ENCODE results near the gene CMYA5. TPM values are rescaled to one million over a fixed set of nuclear protein-coding genes. Genes with fewer than 3 reads are reported as not detected.

CMYA5 gene
- total RNA-seq (10 to 100 TPM in 1 of 2 donors, under 1 TPM in 1; 0.80 to 12.3 TPM), polyA plus RNA-seq (under 1 TPM; 0.29 to 0.65 TPM)
- long read RNA-seq, donor 1, result 0 reads
- long read RNA-seq, donor 2, result 0 reads
- long read RNA-seq, donor 3, result 0 reads
- long read RNA-seq, donor 4, result 0 reads
- long read RNA-seq, donor 5, result 0 reads

DNA sequence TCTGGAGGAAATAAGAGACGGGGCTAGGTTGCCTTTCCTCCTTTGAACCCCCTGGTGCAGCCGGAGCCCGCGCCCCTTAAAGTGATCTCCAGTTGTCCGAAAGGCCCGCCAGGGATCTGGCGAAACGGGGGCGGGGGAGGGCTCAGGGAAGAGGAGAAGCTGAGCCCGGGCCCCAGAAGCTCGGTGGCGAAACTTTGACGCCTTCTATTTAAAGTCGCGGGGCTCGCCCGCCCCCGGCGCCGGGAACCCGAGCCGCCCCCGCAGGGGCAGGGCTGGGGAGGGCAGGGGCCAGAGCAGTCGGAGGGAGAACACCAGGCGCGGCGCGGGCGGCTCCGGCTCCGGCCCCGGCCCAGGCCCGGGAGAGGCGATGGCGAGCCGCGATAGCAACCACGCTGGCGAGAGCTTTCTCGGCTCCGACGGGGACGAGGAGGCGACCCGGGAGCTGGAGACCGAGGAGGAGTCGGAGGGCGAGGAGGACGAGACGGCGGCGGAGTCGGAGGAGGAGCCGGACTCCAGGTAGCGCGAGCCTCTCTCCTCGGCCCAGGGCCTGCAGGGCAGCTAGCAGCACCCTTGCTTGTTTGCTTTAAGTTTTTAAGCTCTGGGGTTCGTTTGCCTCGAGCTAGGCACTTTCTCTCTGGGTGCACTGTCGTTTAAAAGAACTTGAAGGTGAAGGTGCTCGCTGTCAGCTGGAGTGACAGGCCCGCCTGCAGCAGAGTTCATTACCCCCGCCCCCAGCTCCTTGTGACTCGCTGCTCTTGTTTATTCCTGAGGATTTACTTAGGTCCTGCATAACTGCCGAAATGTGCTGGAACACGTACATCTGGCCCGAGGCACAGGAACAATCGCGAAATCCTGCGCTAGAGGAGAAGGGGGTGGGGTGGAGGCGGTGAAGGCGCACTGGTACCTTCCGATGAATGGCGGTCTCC, at the start of gene CMYA5:
Gene CMYA5, plus strand, starts transcription at position 296 of the 926 bp plus-strand sequence. Its CDS starts 72 bp downstream, at position 368.
- peak; percentile 37 for ATAC-seq (ENCODE audit: insufficient read depth, low FRiP score)
- Histone ChIP-seq H3K4me3 (peak within 1 kb of the TSS; percentile 40), H3K9me3 (ENCODE audit: control insufficient read depth in 4 of 4, insufficient read depth in 3 of 4, low read length in 3 of 4) (no peaks in the 10 kb centered on the region), H3K27me3 (ENCODE audit: control insufficient read depth in 3 of 3, insufficient read depth in 3 of 3, low read length in 2 of 3) (no peaks in the 10 kb centered on the region), H3K27ac (ENCODE audit: low read depth in 1 of 2, low read length in 1 of 2) (peak within 1 kb of the TSS; percentile 6 to 96), H3K9ac (ENCODE audit: insufficient read depth in 1 of 2, low read length in 2 of 2) (peak within 1 kb of the TSS; percentile 17 to 77), H3K4me1 (ENCODE audit: control insufficient read depth in 5 of 5, insufficient read depth in 5 of 5, low read length in 5 of 5) (peaks cover 0 to 11% (median 0%) of the 10 kb centered on the region in 5 donors), H3K36me3 (ENCODE audit: control insufficient read depth in 4 of 4, insufficient read depth in 4 of 4, low read length in 4 of 4) (peaks cover 0 to 4% (median 4%) of the 10 kb centered on the region in 4 donors)
- WGBS, 2 donors, result 42 to 51% methylated on average over 74 of the region's 74 CpGs
- TF ChIP-seq, protein P1, sequence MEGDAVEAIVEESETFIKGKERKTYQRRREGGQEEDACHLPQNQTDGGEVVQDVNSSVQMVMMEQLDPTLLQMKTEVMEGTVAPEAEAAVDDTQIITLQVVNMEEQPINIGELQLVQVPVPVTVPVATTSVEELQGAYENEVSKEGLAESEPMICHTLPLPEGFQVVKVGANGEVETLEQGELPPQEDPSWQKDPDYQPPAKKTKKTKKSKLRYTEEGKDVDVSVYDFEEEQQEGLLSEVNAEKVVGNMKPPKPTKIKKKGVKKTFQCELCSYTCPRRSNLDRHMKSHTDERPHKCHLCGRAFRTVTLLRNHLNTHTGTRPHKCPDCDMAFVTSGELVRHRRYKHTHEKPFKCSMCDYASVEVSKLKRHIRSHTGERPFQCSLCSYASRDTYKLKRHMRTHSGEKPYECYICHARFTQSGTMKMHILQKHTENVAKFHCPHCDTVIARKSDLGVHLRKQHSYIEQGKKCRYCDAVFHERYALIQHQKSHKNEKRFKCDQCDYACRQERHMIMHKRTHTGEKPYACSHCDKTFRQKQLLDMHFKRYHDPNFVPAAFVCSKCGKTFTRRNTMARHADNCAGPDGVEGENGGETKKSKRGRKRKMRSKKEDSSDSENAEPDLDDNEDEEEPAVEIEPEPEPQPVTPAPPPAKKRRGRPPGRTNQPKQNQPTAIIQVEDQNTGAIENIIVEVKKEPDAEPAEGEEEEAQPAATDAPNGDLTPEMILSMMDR (IDR thresholded peaks at IDR 0.05; ENCODE audit: control extremely low read depth, extremely low read depth), result no peak
- peak; percentile 54 to 72 (median 63) for DNase-seq

DNA sequence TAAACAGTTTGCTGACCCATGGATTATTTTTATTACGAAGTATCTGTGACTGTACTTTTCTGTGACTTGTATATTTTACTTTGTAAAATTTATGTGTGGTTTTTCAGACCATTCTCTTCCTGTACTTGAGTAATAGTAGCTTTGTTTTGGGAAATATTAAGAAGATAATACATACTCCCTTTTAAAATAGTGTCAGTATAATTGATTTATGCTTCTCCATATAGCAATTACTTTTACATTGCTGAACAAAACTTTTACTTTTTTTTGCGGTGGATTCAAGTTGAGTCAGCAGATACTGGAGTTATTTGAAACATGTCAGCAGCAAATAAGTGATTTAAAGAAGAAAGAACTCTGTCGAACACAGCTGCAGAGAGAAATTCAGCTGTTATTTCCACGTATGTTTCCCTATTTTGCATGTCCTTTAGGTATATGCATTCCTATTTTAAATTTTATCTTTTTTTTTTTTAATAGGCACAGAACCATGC, 49.0 kb upstream of the CMYA5 start:
- ATAC-seq (ENCODE audit: insufficient read depth, low FRiP score), result no peak
- WGBS, 2 donors, result 75 to 81% methylated on average over 4 of the region's 4 CpGs
- Histone ChIP-seq H3K4me1 (ENCODE audit: control insufficient read depth in 5 of 5, insufficient read depth in 5 of 5, low read length in 5 of 5) (no peaks in the 10 kb centered on the region), H3K9me3 (ENCODE audit: control insufficient read depth in 4 of 4, insufficient read depth in 3 of 4, low read length in 3 of 4) (no peaks in the 10 kb centered on the region), H3K36me3 (ENCODE audit: control insufficient read depth in 4 of 4, insufficient read depth in 4 of 4, low read length in 4 of 4) (peaks cover 2 to 26% (median 13%) of the 10 kb centered on the region in 4 donors), H3K27ac (ENCODE audit: low read depth in 1 of 2, low read length in 1 of 2) (no peak overlapping the region), H3K4me3 (no peak overlapping the region), H3K9ac (ENCODE audit: insufficient read depth in 1 of 2, low read length in 2 of 2) (no peak overlapping the region), H3K27me3 (ENCODE audit: control insufficient read depth in 3 of 3, insufficient read depth in 3 of 3, low read length in 2 of 3) (no peaks in the 10 kb centered on the region)
- DNase-seq, result no peak
- TF ChIP-seq, protein P1 (IDR thresholded peaks at IDR 0.05; ENCODE audit: control extremely low read depth, extremely low read depth), result no peak

DNA sequence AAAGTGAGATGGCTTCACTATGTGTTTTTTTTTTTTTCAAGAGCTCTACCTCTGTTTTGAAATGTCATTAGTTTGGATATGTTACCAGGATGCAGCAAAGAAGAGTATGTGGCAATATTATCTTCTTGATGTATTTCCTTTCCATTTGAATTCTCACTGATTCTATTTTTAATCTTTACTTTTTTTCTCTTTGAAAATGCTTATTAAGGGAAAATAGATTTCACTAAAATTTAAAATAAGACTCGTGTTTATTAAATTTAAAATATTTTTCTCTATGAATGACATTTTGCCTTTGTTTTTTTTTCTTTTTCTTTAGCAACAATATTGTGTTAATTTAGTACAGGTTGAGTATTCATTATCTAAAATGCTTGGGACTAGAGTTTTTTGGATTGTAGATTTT, 48.2 kb upstream of the CMYA5 start:
- Histone ChIP-seq H3K9me3 (ENCODE audit: control insufficient read depth in 4 of 4, insufficient read depth in 3 of 4, low read length in 3 of 4) (no peaks in the 10 kb centered on the region), H3K27me3 (ENCODE audit: control insufficient read depth in 3 of 3, insufficient read depth in 3 of 3, low read length in 2 of 3) (no peaks in the 10 kb centered on the region), H3K9ac (ENCODE audit: insufficient read depth in 1 of 2, low read length in 2 of 2) (no peak overlapping the region), H3K4me1 (ENCODE audit: control insufficient read depth in 5 of 5, insufficient read depth in 5 of 5, low read length in 5 of 5) (no peaks in the 10 kb centered on the region), H3K27ac (ENCODE audit: low read depth in 1 of 2, low read length in 1 of 2) (no peak overlapping the region), H3K4me3 (no peak overlapping the region), H3K36me3 (ENCODE audit: control insufficient read depth in 4 of 4, insufficient read depth in 4 of 4, low read length in 4 of 4) (peaks cover 6 to 33% (median 20%) of the 10 kb centered on the region in 4 donors)
- ATAC-seq (ENCODE audit: insufficient read depth, low FRiP score), result no peak
- WGBS, 2 donors, result 93 to 98% methylated on average over 1 of the region's 1 CpG
- DNase-seq, result no peak
- TF ChIP-seq, protein P1 (IDR thresholded peaks at IDR 0.05; ENCODE audit: control extremely low read depth, extremely low read depth), result no peak

Data from lung (tissue), 16 donors.